Parathyroid adenoma (tissue), 2 donors: Measurements from ENCODE around the gene COQ5.

Source experiments
- H2AFZ ChIP-seq: fragments of 300-600 bp; sonication (generic); one replicate; pipeline ENCODE4 v1.7.0; 2017; ENCODE audit warnings: antibody characterized with exemption, mild to moderate bottlenecking
- H3K27ac ChIP-seq: fragments of 300-600 bp; sonication (generic); one replicate; pipeline ENCODE4 v1.7.0; 2017
- H3K27me3 ChIP-seq: fragments of 300-600 bp; sonication (generic); one replicate; pipeline ENCODE4 v1.7.0; 2017; ENCODE audit warnings: low read length; ENCODE audit not compliant: control insufficient read depth, insufficient read depth
- H3K36me3 ChIP-seq: fragments of 300-600 bp; sonication (generic); one replicate; pipeline ENCODE4 v1.7.0; 2017; ENCODE audit warnings: low read length; ENCODE audit not compliant: control insufficient read depth, insufficient read depth
- H3K4me1 ChIP-seq: fragments of 300-600 bp; sonication (generic); one replicate; pipeline ENCODE4 v1.7.0; 2017; ENCODE audit warnings: control low read depth
- H3K4me2 ChIP-seq: fragments of 300-600 bp; sonication (generic); one replicate; pipeline ENCODE4 v1.7.0; 2017; ENCODE audit warnings: low read length
- H3K4me3 ChIP-seq: fragments of 300-600 bp; sonication (generic); one replicate; pipeline ENCODE4 v1.7.0; 2017; ENCODE audit warnings: low read depth, low read length
- H3K79me2 ChIP-seq: fragments of 300-600 bp; sonication (generic); one replicate; pipeline ENCODE4 v1.7.0; 2017; ENCODE audit warnings: control low read depth
- H3K9ac ChIP-seq: fragments of 300-600 bp; sonication (generic); one replicate; pipeline ENCODE4 v1.7.0; 2017; ENCODE audit warnings: mild to moderate bottlenecking
- H3K9me3 ChIP-seq: fragments of 300-600 bp; sonication (generic); one replicate; pipeline ENCODE4 v1.7.0; 2017; ENCODE audit warnings: low read length; ENCODE audit not compliant: control insufficient read depth
- CTCF ChIP-seq: fragments of 300-600 bp; sonication (generic); IDR thresholded peaks from one replicate; pipeline ENCODE4 v1.7.0; 2017; ENCODE audit warnings: antibody characterized with exemption, mild to moderate bottlenecking
- donor health status: primary hyperparathyroidism.

Gene COQ5

GRCh38 chr12:120515496-120515895 lies 13.5 kb downstream of the COQ5 start:
- no peak overlapping the region for H2AFZ ChIP-seq
- H3K9ac ChIP-seq: no peak overlapping the region
- no peak overlapping the region for H3K4me2 ChIP-seq
- H3K79me2 ChIP-seq: peaks cover 7% of the 10 kb centered on the region
- H3K9me3 ChIP-seq: no peaks in the 10 kb centered on the region
- no peak overlapping the region for H3K4me3 ChIP-seq
- H3K36me3 ChIP-seq: no peaks in the 10 kb centered on the region
- no peaks in the 10 kb centered on the region for H3K4me1 ChIP-seq
- no peak overlapping the region for H3K27ac ChIP-seq
- H3K27me3 ChIP-seq: no peaks in the 10 kb centered on the region
- TF ChIP-seq CTCF: no peak

- no peaks in the 10 kb centered on the region for H3K27me3 ChIP-seq
- H3K27ac ChIP-seq: no peak overlapping the region
- H3K4me1 ChIP-seq: no peaks in the 10 kb centered on the region
- no peak overlapping the region for H3K4me3 ChIP-seq
- peaks cover 7% of the 10 kb centered on the region for H3K79me2 ChIP-seq
- no peak for TF ChIP-seq CTCF
- H2AFZ ChIP-seq: no peak overlapping the region
- H3K36me3 ChIP-seq: no peaks in the 10 kb centered on the region
- H3K9ac ChIP-seq: no peak overlapping the region
- no peak overlapping the region for H3K4me2 ChIP-seq
- no peaks in the 10 kb centered on the region for H3K9me3 ChIP-seq
Observed at GRCh38 chr12:120514002-120514401, 15.0 kb downstream of the COQ5 start.

- H2AFZ ChIP-seq: no peak overlapping the region
- H3K79me2 ChIP-seq: no peaks in the 10 kb centered on the region
- no peak overlapping the region for H3K27ac ChIP-seq
- no peak for TF ChIP-seq CTCF
- no peak overlapping the region for H3K4me2 ChIP-seq
- H3K9me3 ChIP-seq: no peaks in the 10 kb centered on the region
- H3K4me1 ChIP-seq: no peaks in the 10 kb centered on the region
- no peak overlapping the region for H3K9ac ChIP-seq
- H3K36me3 ChIP-seq: no peaks in the 10 kb centered on the region
- no peak overlapping the region for H3K4me3 ChIP-seq
- H3K27me3 ChIP-seq: no peaks in the 10 kb centered on the region
Observed at GRCh38 chr12:120508537-120508936, 20.4 kb downstream of the COQ5 start.

GRCh38 chr12:120504587-120504986 lies 24.4 kb downstream of the COQ5 start:
- Histone ChIP-seq H3K36me3 (no peaks in the 10 kb centered on the region), H3K9ac (no peak overlapping the region)

More at GRCh38 chr12:120504587-120504986, 24.4 kb downstream of the COQ5 start:
- Histone ChIP-seq H3K4me1 (no peaks in the 10 kb centered on the region), H3K4me2 (no peak overlapping the region), H3K79me2 (no peaks in the 10 kb centered on the region), H3K4me3 (no peak overlapping the region), H3K27me3 (no peaks in the 10 kb centered on the region), H2AFZ (no peak overlapping the region), H3K9me3 (no peaks in the 10 kb centered on the region), H3K27ac (no peak overlapping the region)
- TF ChIP-seq CTCF: no peak
